Stomach (tissue), 9 donors: ENCODE measurements around the gene WNT9A. TPM values are rescaled to one million over a fixed set of nuclear protein-coding genes. Genes with fewer than 3 reads are reported as not detected.

Experiments
- DNase-seq, 2 donors: peaks; one replicate each; pipeline versions ENCODE4 v3.0.0 to v3.0.0-alpha.2; 2013 to 2019
- H3K27ac ChIP-seq, 5 donors: fragments of 200-600 bp in 4 of 5; sonication (generic) in 4 of 5; one replicate each; pipeline ENCODE4 v1.5.1; 2013 to 2019; ENCODE audit warnings: mild to moderate bottlenecking in 1 of 5, moderate library complexity in 1 of 5
- H3K27me3 ChIP-seq, 3 donors: fragments of 200-600 bp; sonication (generic); one replicate each; pipeline ENCODE4 v1.5.1; 2017 to 2019; ENCODE audit warnings: mixed run types in 1 of 3
- H3K36me3 ChIP-seq, 4 donors: fragments of 200-600 bp; sonication (generic); 1 replicate in 3 of 4; 2 replicates in 1 of 4; pipeline ENCODE4 v1.5.1; 2016 to 2019
- H3K4me1 ChIP-seq, 4 donors: fragments of 200-600 bp; sonication (generic); one replicate each; pipeline ENCODE4 v1.5.1; 2016 to 2019
- H3K4me3 ChIP-seq, 4 donors: fragments of 200-600 bp; sonication (generic) in 3 of 4; one replicate each; pipeline ENCODE4 v1.5.1; 2016 to 2019; ENCODE audit warnings: mild to moderate bottlenecking in 1 of 4
- H3K9me3 ChIP-seq, 4 donors: fragments of 200-600 bp; sonication (generic); one replicate each; pipeline ENCODE4 v1.5.1; 2016 to 2019
- CTCF ChIP-seq, 7 experiments: fragments of 450-650 bp in 4 of 7; fragments of 200-600 bp in 3 of 7; sonication (generic) in 3 of 7; IDR thresholded peaks; one replicate each; pipeline ENCODE4 v1.5.1; 2016 to 2019; ENCODE audit warnings: antibody characterized with exemption in 7 of 7, control low read depth in 2 of 7, mild to moderate bottlenecking in 1 of 7
- EP300 ChIP-seq: sonication (generic); formaldehyde crosslinking; IDR thresholded peaks from one replicate; pipeline ENCODE4 v1.6.1; 2017; ENCODE audit warnings: antibody characterized with exemption
- POLR2A ChIP-seq, 4 donors: fragments of 450-650 bp; IDR thresholded peaks; one replicate each; pipeline ENCODE4 v1.6.1; 2016; ENCODE audit warnings: antibody characterized with exemption in 4 of 4, control low read depth in 2 of 4, mild to moderate bottlenecking in 1 of 4, moderate library complexity in 1 of 4
- POLR2AphosphoS5 ChIP-seq, 3 donors: sonication (generic); formaldehyde crosslinking; IDR thresholded peaks; one replicate each; pipeline ENCODE4 v1.6.1; 2016; ENCODE audit warnings: antibody characterized with exemption in 3 of 3
- WGBS, 5 donors: extraction: QIAGEN DNeasy Blood & Tissue Kit in 3 of 5; methylation state at CpG; one replicate each; pipeline versions ENCODE4 v1.1.5 to v1.1.7; 2013 to 2018; 5-methylcytosine and 5-hydroxymethylcytosine counted together
- intact Hi-C: fragments of 100-400 bp; cut with DNase I; formaldehyde crosslinking; loops from one replicate; pipeline ENCODE4 v1.15.1; 2023; ENCODE audit warnings: low total_unique reads
- polyA plus RNA-seq, 3 donors: library from polyadenylated mRNA; stranded (reverse); fragments of 200-250 nt; gene quantifications; one replicate each; pipeline ENCODE4 v1.2.3, GENCODE V29; 2013
- total RNA-seq, 5 donors: library from RNA; depleted of rRNA; stranded (reverse); fragments of >200 nt; gene quantifications; one replicate each; pipeline versions ENCODE4 v1.1.0 to v1.2.3, GENCODE V29; 2014 to 2016
- donor health status: healthy with polysubstance abuse.
- donor health status: Bipolar disorder and iron deficiency.
- donor health status: healthy.

WNT9A gene
- total and polyA plus RNA-seq, 8 donors = 1.1 to 22.2 (median 3.0) TPM

- no peaks in the 10 kb centered on the region for H3K9me3 ChIP-seq
- H3K36me3 ChIP-seq = peaks cover 0 to 26% (median 11%) of the 10 kb centered on the region in 4 donors
- no peak for DNase-seq
- intact Hi-C loops = no loop called here
- no peak overlapping the region for H3K27ac ChIP-seq
- H3K4me3 ChIP-seq = no peak overlapping the region
- no peaks in the 10 kb centered on the region for H3K4me1 ChIP-seq
- no peaks in the 10 kb centered on the region for H3K27me3 ChIP-seq
- WGBS, 5 donors = 90 to 100% (median 91%) methylated on average over 4 to 14 of the region's 14 CpGs
- TF ChIP-seq CTCF (IDR thresholded peaks at IDR 0.05) (no peak), EP300 (no peak), POLR2AphosphoS5 (IDR thresholded peaks at IDR 0.05) (no peak), POLR2A (IDR thresholded peaks at IDR 0.05) (no peak)
Measured at GRCh38 chr1:227925582-227926198, 22.0 kb downstream of the WNT9A start.

- H3K27me3 ChIP-seq = no peaks in the 10 kb centered on the region
Measured at GRCh38 chr1:227924833-227925574, 22.7 kb downstream of the WNT9A start.

GRCh38 chr1:227924168-227924832 lies 23.4 kb downstream of the WNT9A start:
- TF ChIP-seq CTCF (IDR thresholded peaks at IDR 0.05) (no peak), POLR2A (IDR thresholded peaks at IDR 0.05) (no peak), EP300 (no peak), POLR2AphosphoS5 (IDR thresholded peaks at IDR 0.05) (no peak)
- WGBS, 5 donors = 91 to 96% (median 94%) methylated on average over 24 of the region's 24 CpGs
- no peak overlapping the region for H3K4me3 ChIP-seq
- no peaks in the 10 kb centered on the region for H3K9me3 ChIP-seq
- H3K4me1 ChIP-seq = no peaks in the 10 kb centered on the region
- no peak for DNase-seq
- intact Hi-C loops = no loop called here
- no peak overlapping the region for H3K27ac ChIP-seq
- H3K27me3 ChIP-seq = no peaks in the 10 kb centered on the region
- peaks cover 0 to 27% (median 12%) of the 10 kb centered on the region in 4 donors for H3K36me3 ChIP-seq

More at GRCh38 chr1:227924833-227925574, 22.7 kb downstream of the WNT9A start:
- intact Hi-C loops = no loop called here
- H3K36me3 ChIP-seq = peaks cover 0 to 27% (median 12%) of the 10 kb centered on the region in 4 donors
- no peak overlapping the region for H3K4me3 ChIP-seq
- no peak for DNase-seq
- TF ChIP-seq POLR2AphosphoS5 (IDR thresholded peaks at IDR 0.05) (no peak), POLR2A (IDR thresholded peaks at IDR 0.05) (no peak), EP300 (no peak), CTCF (IDR thresholded peaks at IDR 0.05) (no peak)
- H3K9me3 ChIP-seq = no peaks in the 10 kb centered on the region
- no peak overlapping the region for H3K27ac ChIP-seq
- H3K4me1 ChIP-seq = no peaks in the 10 kb centered on the region
- 82 to 98% (median 88%) methylated on average over 13 to 38 of the region's 38 CpGs for WGBS, 5 donors

GRCh38 chr1:227923353-227924167 lies 24.2 kb downstream of the WNT9A start:
- TF ChIP-seq CTCF (IDR thresholded peaks at IDR 0.05) (no peak), POLR2AphosphoS5 (IDR thresholded peaks at IDR 0.05) (no peak), POLR2A (IDR thresholded peaks at IDR 0.05) (no peak), EP300 (no peak)
- no peaks in the 10 kb centered on the region for H3K4me1 ChIP-seq
- H3K27me3 ChIP-seq = no peaks in the 10 kb centered on the region
- H3K9me3 ChIP-seq = no peaks in the 10 kb centered on the region
- intact Hi-C loops = no loop called here
- H3K27ac ChIP-seq = no peak overlapping the region
- WGBS, 5 donors = 80 to 89% (median 83%) methylated on average over 15 to 18 of the region's 18 CpGs
- H3K36me3 ChIP-seq = peaks cover 0 to 27% (median 12%) of the 10 kb centered on the region in 4 donors
- no peak for DNase-seq
- H3K4me3 ChIP-seq = no peak overlapping the region
